ENCODE data around the gene C1orf105. TPM values are rescaled to one million over a fixed set of nuclear protein-coding genes. Genes with fewer than 3 reads are reported as not detected.
"Not testable (repeated sequence)": the region's sequence is repeated elsewhere in the genome, so short reads cannot be mapped to it uniquely, and the experiment has no call there.

The C1orf105 gene
- total RNA-seq, 1 experiment from 2014 or later, result not detected

DNA sequence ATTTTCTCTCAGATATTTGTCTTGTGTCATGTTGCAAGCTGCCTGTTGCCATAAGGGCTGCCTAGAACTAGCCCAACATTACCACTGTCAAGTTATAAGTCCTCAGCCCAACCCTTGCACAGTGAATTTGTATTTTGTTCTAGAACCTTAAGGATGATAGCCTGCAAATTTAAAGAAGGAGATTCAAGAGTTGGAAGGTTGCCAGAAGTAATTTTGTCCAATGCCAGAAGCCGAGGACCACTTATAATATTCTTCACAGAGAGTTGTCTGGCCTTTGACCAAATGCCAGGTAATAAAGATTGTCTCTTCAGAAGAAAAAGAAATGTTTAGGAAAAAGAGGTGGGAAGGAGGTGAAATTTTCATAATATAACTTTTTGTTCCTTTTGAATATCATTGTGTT is 71.9 kb downstream of the C1orf105 start:
- no TSS peak for BruUV-seq (replicated peaks)
- ChIA-PET POLR2A (ENCODE audit: low non-redundant PET) (no interaction called here), CTCF (no interaction called here)
- no peak for DNase-seq (ENCODE audit: low spot score)
- Histone ChIP-seq H3K4me3 (ENCODE audit: low read depth, low read length, poor library complexity, severe bottlenecking) (no peak overlapping the region), H3K9me3 (ENCODE audit: low read depth, low read length, poor library complexity, severe bottlenecking) (no peaks in the 10 kb centered on the region), H3K27me3 (replicated peaks; ENCODE audit: insufficient read depth, low read depth, low read length, poor library complexity) (peaks cover 3% of the 10 kb centered on the region), H3K27ac (ENCODE audit: low read depth, low read length, poor library complexity, severe bottlenecking) (no peak overlapping the region), H3K4me1 (ENCODE audit: insufficient read depth, low read length, poor library complexity, severe bottlenecking) (peaks cover 5% of the 10 kb centered on the region), H3K36me3 (ENCODE audit: insufficient read depth, low read length, poor library complexity, severe bottlenecking) (no peaks in the 10 kb centered on the region)
- intact Hi-C loops (cut with micrococcal nuclease; ENCODE audit: unreplicated experiment), result no loop called here
- TF ChIP-seq, protein P1, sequence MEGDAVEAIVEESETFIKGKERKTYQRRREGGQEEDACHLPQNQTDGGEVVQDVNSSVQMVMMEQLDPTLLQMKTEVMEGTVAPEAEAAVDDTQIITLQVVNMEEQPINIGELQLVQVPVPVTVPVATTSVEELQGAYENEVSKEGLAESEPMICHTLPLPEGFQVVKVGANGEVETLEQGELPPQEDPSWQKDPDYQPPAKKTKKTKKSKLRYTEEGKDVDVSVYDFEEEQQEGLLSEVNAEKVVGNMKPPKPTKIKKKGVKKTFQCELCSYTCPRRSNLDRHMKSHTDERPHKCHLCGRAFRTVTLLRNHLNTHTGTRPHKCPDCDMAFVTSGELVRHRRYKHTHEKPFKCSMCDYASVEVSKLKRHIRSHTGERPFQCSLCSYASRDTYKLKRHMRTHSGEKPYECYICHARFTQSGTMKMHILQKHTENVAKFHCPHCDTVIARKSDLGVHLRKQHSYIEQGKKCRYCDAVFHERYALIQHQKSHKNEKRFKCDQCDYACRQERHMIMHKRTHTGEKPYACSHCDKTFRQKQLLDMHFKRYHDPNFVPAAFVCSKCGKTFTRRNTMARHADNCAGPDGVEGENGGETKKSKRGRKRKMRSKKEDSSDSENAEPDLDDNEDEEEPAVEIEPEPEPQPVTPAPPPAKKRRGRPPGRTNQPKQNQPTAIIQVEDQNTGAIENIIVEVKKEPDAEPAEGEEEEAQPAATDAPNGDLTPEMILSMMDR (conservative IDR thresholded peaks at IDR 0.05; ENCODE audit: low read depth, low read length), result no peak
- no peak for TF ChIP-seq EZH2 (IDR thresholded peaks at IDR 0.05; ENCODE audit: borderline replicate concordance, low read depth, low read length, poor library complexity, severe bottlenecking)

DNA sequence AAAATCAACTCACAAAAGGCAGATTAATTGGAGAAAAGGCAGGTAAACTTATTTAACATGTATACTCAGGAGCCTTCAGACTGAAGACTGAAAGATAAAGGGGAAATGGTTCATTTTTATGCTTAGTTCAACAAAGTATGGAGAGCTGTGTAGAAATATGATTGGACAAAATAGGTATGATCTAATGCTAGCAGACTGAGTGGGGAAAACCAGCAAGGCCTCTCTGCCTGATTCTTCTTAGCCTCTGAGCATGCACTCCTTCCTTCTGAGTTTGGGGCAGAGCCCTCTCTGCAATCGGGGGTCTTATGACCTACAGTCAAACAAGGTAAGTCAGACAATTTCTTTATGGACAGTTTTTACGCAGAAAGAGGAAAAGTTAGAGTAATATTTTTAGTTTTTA is 73.7 kb downstream of the C1orf105 start:
- no peak for DNase-seq (ENCODE audit: low spot score)
- BruUV-seq (replicated peaks), result no TSS peak
- POLR2A ChIA-PET (ENCODE audit: low non-redundant PET), result no interaction called here
- H3K27me3 ChIP-seq (replicated peaks; ENCODE audit: insufficient read depth, low read depth, low read length, poor library complexity), result no peaks in the 10 kb centered on the region
- intact Hi-C loops (cut with micrococcal nuclease; ENCODE audit: unreplicated experiment), result no loop called here
- no peak overlapping the region for H3K27ac ChIP-seq (ENCODE audit: low read depth, low read length, poor library complexity, severe bottlenecking)
- H3K9me3 ChIP-seq (ENCODE audit: low read depth, low read length, poor library complexity, severe bottlenecking), result no peaks in the 10 kb centered on the region
- no peak for TF ChIP-seq EZH2 (IDR thresholded peaks at IDR 0.05; ENCODE audit: borderline replicate concordance, low read depth, low read length, poor library complexity, severe bottlenecking)
- TF ChIP-seq, protein P1 (conservative IDR thresholded peaks at IDR 0.05; ENCODE audit: low read depth, low read length), result no peak
- no peaks in the 10 kb centered on the region for H3K36me3 ChIP-seq (ENCODE audit: insufficient read depth, low read length, poor library complexity, severe bottlenecking)
- no peak overlapping the region for H3K4me3 ChIP-seq (ENCODE audit: low read depth, low read length, poor library complexity, severe bottlenecking)
- CTCF ChIA-PET, result no interaction called here
- peaks cover 5% of the 10 kb centered on the region for H3K4me1 ChIP-seq (ENCODE audit: insufficient read depth, low read length, poor library complexity, severe bottlenecking)

DNA sequence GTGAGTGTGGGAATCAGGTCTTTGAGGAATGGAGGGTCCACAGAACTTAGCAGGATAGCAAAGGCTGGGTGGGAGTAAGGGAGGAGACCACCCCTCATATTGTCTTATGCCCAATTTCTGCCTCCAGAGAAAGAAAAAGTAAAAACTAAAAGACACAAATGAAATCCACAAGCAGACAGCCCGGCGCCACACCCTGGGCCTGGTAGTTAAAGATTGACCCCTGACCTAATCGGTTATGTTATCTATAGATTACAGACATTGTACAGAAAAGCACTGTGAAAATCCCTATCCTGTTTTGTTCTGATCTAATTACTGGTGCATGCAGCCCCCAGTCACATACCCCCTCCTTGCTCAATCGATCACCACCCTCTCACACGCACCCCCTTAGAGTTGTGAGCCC is 75.6 kb downstream of the C1orf105 start:
- H3K4me1 ChIP-seq (ENCODE audit: insufficient read depth, low read length, poor library complexity, severe bottlenecking); CTCF ChIA-PET; H3K9me3 ChIP-seq (ENCODE audit: low read depth, low read length, poor library complexity, severe bottlenecking); H3K36me3 ChIP-seq (ENCODE audit: insufficient read depth, low read length, poor library complexity, severe bottlenecking); H3K27ac ChIP-seq (ENCODE audit: low read depth, low read length, poor library complexity, severe bottlenecking); DNase-seq (ENCODE audit: low spot score); POLR2A ChIA-PET (ENCODE audit: low non-redundant PET); H3K4me3 ChIP-seq (ENCODE audit: low read depth, low read length, poor library complexity, severe bottlenecking); intact Hi-C loops (cut with micrococcal nuclease; ENCODE audit: unreplicated experiment); H3K27me3 ChIP-seq (replicated peaks; ENCODE audit: insufficient read depth, low read depth, low read length, poor library complexity); BruUV-seq (replicated peaks): not testable (repeated sequence)

DNA sequence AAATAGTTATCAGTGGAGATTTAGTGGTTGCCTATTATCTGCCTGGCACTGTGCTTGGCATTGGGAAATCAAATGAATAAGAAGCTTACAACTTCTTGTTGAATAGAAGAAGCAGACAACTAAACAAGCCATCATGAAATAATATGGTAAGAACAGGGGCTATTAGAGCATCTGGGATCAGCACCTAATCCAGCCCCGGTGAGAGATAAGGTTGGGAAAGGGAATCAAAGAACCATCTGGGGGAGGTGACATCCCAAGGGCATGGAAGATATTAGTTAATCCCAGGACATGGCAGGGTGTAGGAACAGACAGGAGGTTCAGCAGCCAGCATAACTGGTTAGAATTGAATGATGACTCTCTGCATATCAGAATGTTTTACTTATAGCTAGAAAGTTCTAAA is 76.2 kb downstream of the C1orf105 start:
- Histone ChIP-seq H3K4me1 (ENCODE audit: insufficient read depth, low read length, poor library complexity, severe bottlenecking) (peaks cover 5% of the 10 kb centered on the region), H3K9me3 (ENCODE audit: low read depth, low read length, poor library complexity, severe bottlenecking) (no peaks in the 10 kb centered on the region), H3K36me3 (ENCODE audit: insufficient read depth, low read length, poor library complexity, severe bottlenecking) (no peaks in the 10 kb centered on the region), H3K27ac (ENCODE audit: low read depth, low read length, poor library complexity, severe bottlenecking) (no peak overlapping the region), H3K27me3 (replicated peaks; ENCODE audit: insufficient read depth, low read depth, low read length, poor library complexity) (no peaks in the 10 kb centered on the region), H3K4me3 (ENCODE audit: low read depth, low read length, poor library complexity, severe bottlenecking) (no peak overlapping the region)
- DNase-seq (ENCODE audit: low spot score), result no peak
- POLR2A ChIA-PET (ENCODE audit: low non-redundant PET), result no interaction called here
- TF ChIP-seq, protein P1 (conservative IDR thresholded peaks at IDR 0.05; ENCODE audit: low read depth, low read length), result no peak
- TF ChIP-seq EZH2 (IDR thresholded peaks at IDR 0.05; ENCODE audit: borderline replicate concordance, low read depth, low read length, poor library complexity, severe bottlenecking), result no peak
- BruUV-seq (replicated peaks), result no TSS peak
- intact Hi-C loops (cut with micrococcal nuclease; ENCODE audit: unreplicated experiment), result no loop called here
- CTCF ChIA-PET, result no interaction called here

Measured in A673 (cell line).